ENCODE data around the gene TRIM37.

Gene TRIM37

GRCh38 chr17:59093702-59094231 lies 12.9 kb downstream of the TRIM37 start (continued):
- no peak for TF ChIP-seq ZNF302 (tag by site-specific recombination; IDR thresholded peaks at IDR 0.05; ENCODE audit: low read depth)
- TF ChIP-seq, protein P1, sequence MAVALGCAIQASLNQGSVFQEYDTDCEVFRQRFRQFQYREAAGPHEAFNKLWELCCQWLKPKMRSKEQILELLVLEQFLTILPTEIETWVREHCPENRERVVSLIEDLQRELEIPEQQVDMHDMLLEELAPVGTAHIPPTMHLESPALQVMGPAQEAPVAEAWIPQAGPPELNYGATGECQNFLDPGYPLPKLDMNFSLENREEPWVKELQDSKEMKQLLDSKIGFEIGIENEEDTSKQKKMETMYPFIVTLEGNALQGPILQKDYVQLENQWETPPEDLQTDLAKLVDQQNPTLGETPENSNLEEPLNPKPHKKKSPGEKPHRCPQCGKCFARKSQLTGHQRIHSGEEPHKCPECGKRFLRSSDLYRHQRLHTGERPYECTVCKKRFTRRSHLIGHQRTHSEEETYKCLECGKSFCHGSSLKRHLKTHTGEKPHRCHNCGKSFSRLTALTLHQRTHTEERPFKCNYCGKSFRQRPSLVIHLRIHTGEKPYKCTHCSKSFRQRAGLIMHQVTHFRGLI (tag by site-specific recombination; IDR thresholded peaks at IDR 0.05) = no peak
- no peak for TF ChIP-seq ZNF132 (tag by site-specific recombination; IDR thresholded peaks at IDR 0.05; ENCODE audit: borderline replicate concordance)
- no peak for TF ChIP-seq ZNF184 (tag by site-specific recombination; IDR thresholded peaks at IDR 0.05)
- peak; percentile 71 for TF ChIP-seq ZNF366 (tag by site-specific recombination; conservative IDR thresholded peaks at IDR 0.05)
- no peak for TF ChIP-seq ZNF624 (tag by site-specific recombination; IDR thresholded peaks at IDR 0.05)
- no peak for TF ChIP-seq GLI4 (tag by site-specific recombination; IDR thresholded peaks at IDR 0.05)
- TF ChIP-seq ZNF660 (tag by site-specific recombination; IDR thresholded peaks at IDR 0.05) = no peak
- TF ChIP-seq ZNF501 (tag by site-specific recombination; IDR thresholded peaks at IDR 0.05) = no peak
- no peak for TF ChIP-seq ZNF692 (tag by site-specific recombination; IDR thresholded peaks at IDR 0.05)
- no peak for TF ChIP-seq ZNF623 (tag by site-specific recombination; IDR thresholded peaks at IDR 0.05)
- TF ChIP-seq, protein P2, sequence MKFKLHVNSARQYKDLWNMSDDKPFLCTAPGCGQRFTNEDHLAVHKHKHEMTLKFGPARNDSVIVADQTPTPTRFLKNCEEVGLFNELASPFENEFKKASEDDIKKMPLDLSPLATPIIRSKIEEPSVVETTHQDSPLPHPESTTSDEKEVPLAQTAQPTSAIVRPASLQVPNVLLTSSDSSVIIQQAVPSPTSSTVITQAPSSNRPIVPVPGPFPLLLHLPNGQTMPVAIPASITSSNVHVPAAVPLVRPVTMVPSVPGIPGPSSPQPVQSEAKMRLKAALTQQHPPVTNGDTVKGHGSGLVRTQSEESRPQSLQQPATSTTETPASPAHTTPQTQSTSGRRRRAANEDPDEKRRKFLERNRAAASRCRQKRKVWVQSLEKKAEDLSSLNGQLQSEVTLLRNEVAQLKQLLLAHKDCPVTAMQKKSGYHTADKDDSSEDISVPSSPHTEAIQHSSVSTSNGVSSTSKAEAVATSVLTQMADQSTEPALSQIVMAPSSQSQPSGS (tag by site-specific recombination; IDR thresholded peaks at IDR 0.05; ENCODE audit: low read depth) = no peak
- TF ChIP-seq ZBTB49 (tag by site-specific recombination; IDR thresholded peaks at IDR 0.05; ENCODE audit: low read depth) = no peak
- TF ChIP-seq ZFP41 (tag by site-specific recombination; IDR thresholded peaks at IDR 0.05; ENCODE audit: borderline replicate concordance) = no peak
- TF ChIP-seq ZNF707 (tag by site-specific recombination; IDR thresholded peaks at IDR 0.05) = no peak
- no peak for TF ChIP-seq SALL2 (tag by site-specific recombination; IDR thresholded peaks at IDR 0.05; ENCODE audit: borderline replicate concordance)
- TF ChIP-seq ZNF121 (tag by site-specific recombination; IDR thresholded peaks at IDR 0.05) = no peak
- TF ChIP-seq ZNF600 (tag by site-specific recombination; IDR thresholded peaks at IDR 0.05) = 0 out of 2 replicates have a peak, but pooled peaks have one; percentile 39
- TF ChIP-seq ZNF214 (tag by site-specific recombination; IDR thresholded peaks at IDR 0.05; ENCODE audit: borderline replicate concordance) = no peak
- no peak for TF ChIP-seq ZSCAN18 (tag by site-specific recombination; IDR thresholded peaks at IDR 0.05)
- peak; percentile 50; the same call in 1 of the 2 replicates for TF ChIP-seq ZNF24 (tag by site-specific recombination; IDR thresholded peaks at IDR 0.05)
- TF ChIP-seq ZXDB (tag by site-specific recombination; IDR thresholded peaks at IDR 0.05) = peak; percentile 93
- no peak for TF ChIP-seq SP3 (tag by site-specific recombination; IDR thresholded peaks at IDR 0.05)
- no peak for TF ChIP-seq ZFP3 (tag by site-specific recombination; IDR thresholded peaks at IDR 0.05; ENCODE audit: low read depth)
- no peak for TF ChIP-seq ZFP37 (tag by site-specific recombination; IDR thresholded peaks at IDR 0.05)
- TF ChIP-seq ZBTB17 (tag by site-specific recombination; IDR thresholded peaks at IDR 0.05) = peak; percentile 83
- TF ChIP-seq, protein P3, sequence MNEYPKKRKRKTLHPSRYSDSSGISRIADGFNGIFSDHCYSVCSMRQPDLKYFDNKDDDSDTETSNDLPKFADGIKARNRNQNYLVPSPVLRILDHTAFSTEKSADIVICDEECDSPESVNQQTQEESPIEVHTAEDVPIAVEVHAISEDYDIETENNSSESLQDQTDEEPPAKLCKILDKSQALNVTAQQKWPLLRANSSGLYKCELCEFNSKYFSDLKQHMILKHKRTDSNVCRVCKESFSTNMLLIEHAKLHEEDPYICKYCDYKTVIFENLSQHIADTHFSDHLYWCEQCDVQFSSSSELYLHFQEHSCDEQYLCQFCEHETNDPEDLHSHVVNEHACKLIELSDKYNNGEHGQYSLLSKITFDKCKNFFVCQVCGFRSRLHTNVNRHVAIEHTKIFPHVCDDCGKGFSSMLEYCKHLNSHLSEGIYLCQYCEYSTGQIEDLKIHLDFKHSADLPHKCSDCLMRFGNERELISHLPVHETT (tag by site-specific recombination; IDR thresholded peaks at IDR 0.05) = peak; percentile 54; the same call in 1 of the 2 replicates
- peak; percentile 45; the same call in 1 of the 2 replicates for TF ChIP-seq ZNF335 (tag by site-specific recombination; conservative IDR thresholded peaks at IDR 0.05)
- no peak for TF ChIP-seq ZNF311 (tag by site-specific recombination; IDR thresholded peaks at IDR 0.05; ENCODE audit: borderline replicate concordance)
